ENCODE data around the gene NCOA3. TPM values are rescaled to one million over a fixed set of nuclear protein-coding genes. Genes with fewer than 3 reads are reported as not detected.

NCOA3 gene
- total and polyA plus RNA-seq, 2 experiments from 2014 or later, result 6.7 to 16.2 TPM

- no peaks in the 10 kb centered on the region for H3K4me1 ChIP-seq (ENCODE audit: low read depth)
- no peak overlapping the region for H3K4me3 ChIP-seq
- no peak overlapping the region for H3K27ac ChIP-seq
- H3K36me3 ChIP-seq, result no peaks in the 10 kb centered on the region
- no peak for DNase-seq (ENCODE audit: low read depth in 1 of 2, low spot score in 1 of 2)
- TF ChIP-seq CTCF (IDR thresholded peaks at IDR 0.05; ENCODE audit: low read depth, low read length), result no peak
- no peaks in the 10 kb centered on the region for H3K27me3 ChIP-seq
- H3K9me3 ChIP-seq (ENCODE audit: low read depth), result no peaks in the 10 kb centered on the region
Measured at GRCh38 chr20:47545499-47545898, 43.8 kb downstream of the NCOA3 start.

GRCh38 chr20:47546184-47547033, 44.7 kb downstream of the NCOA3 start:
- no peaks in the 10 kb centered on the region for H3K36me3 ChIP-seq
- H3K27me3 ChIP-seq, result no peaks in the 10 kb centered on the region
- peaks cover 7% of the 10 kb centered on the region for H3K4me1 ChIP-seq (ENCODE audit: low read depth)
- H3K9me3 ChIP-seq (ENCODE audit: low read depth), result no peaks in the 10 kb centered on the region
- H3K27ac ChIP-seq, result no peak overlapping the region
- peak in 1 of 2 donors; percentile 53 for DNase-seq (ENCODE audit: low read depth in 1 of 2, low spot score in 1 of 2)
- no peak overlapping the region for H3K4me3 ChIP-seq
- TF ChIP-seq CTCF (IDR thresholded peaks at IDR 0.05; ENCODE audit: low read depth, low read length), result no peak

- Histone ChIP-seq H3K27me3 (no peaks in the 10 kb centered on the region), H3K27ac (no peak overlapping the region)
- no peak for TF ChIP-seq CTCF (IDR thresholded peaks at IDR 0.05; ENCODE audit: low read depth, low read length)
Measured at GRCh38 chr20:47547034-47547387, 45.3 kb downstream of the NCOA3 start.

GRCh38 chr20:47549671-47550070, 48.0 kb downstream of the NCOA3 start:
- no peaks in the 10 kb centered on the region for H3K9me3 ChIP-seq (ENCODE audit: low read depth)
- TF ChIP-seq CTCF (IDR thresholded peaks at IDR 0.05; ENCODE audit: low read depth, low read length), result no peak
- H3K36me3 ChIP-seq, result no peaks in the 10 kb centered on the region
- no peaks in the 10 kb centered on the region for H3K27me3 ChIP-seq
- DNase-seq (ENCODE audit: low read depth in 1 of 2, low spot score in 1 of 2), result no peak
- H3K27ac ChIP-seq, result no peak overlapping the region
- H3K4me3 ChIP-seq, result no peak overlapping the region
- H3K4me1 ChIP-seq (ENCODE audit: low read depth), result peaks cover 10% of the 10 kb centered on the region

More at GRCh38 chr20:47547034-47547387, 45.3 kb downstream of the NCOA3 start:
- no peaks in the 10 kb centered on the region for H3K9me3 ChIP-seq (ENCODE audit: low read depth)
- peaks cover 10% of the 10 kb centered on the region for H3K4me1 ChIP-seq (ENCODE audit: low read depth)
- no peaks in the 10 kb centered on the region for H3K36me3 ChIP-seq
- no peak for DNase-seq (ENCODE audit: low read depth in 1 of 2, low spot score in 1 of 2)
- no peak overlapping the region for H3K4me3 ChIP-seq

- TF ChIP-seq CTCF (IDR thresholded peaks at IDR 0.05; ENCODE audit: low read depth, low read length), result no peak
- H3K36me3 ChIP-seq, result no peaks in the 10 kb centered on the region
- H3K9me3 ChIP-seq (ENCODE audit: low read depth), result no peaks in the 10 kb centered on the region
- no peak overlapping the region for H3K27ac ChIP-seq
- no peaks in the 10 kb centered on the region for H3K27me3 ChIP-seq
- no peak for DNase-seq (ENCODE audit: low read depth in 1 of 2, low spot score in 1 of 2)
- H3K4me3 ChIP-seq, result no peak overlapping the region
- peaks cover 10% of the 10 kb centered on the region for H3K4me1 ChIP-seq (ENCODE audit: low read depth)
Measured at GRCh38 chr20:47551222-47551621, 49.5 kb downstream of the NCOA3 start.

All from cardiac muscle cell (in vitro differentiated cells and primary cell).